HG03108 (cell line): ENCODE results near the gene COX4I2.

ENCODE experiments used
- ATAC-seq: cut with Tn5 transposase; IDR thresholded peaks from one replicate; pipeline ENCODE4 v1.9.1; 2021; ENCODE audit warnings: moderate library complexity; ENCODE audit not compliant: unreplicated experiment

Gene COX4I2

GRCh38 chr20:31675828-31676608 lies 38.3 kb downstream of the COX4I2 start:
- no peak for ATAC-seq

- ATAC-seq: no peak
These were observed 38.9 kb downstream of the COX4I2 start for GRCh38 chr20:31676609-31676989.

- ATAC-seq: no peak
These were observed 40.0 kb downstream of the COX4I2 start for GRCh38 chr20:31677553-31678260.

GRCh38 chr20:31678389-31679356 lies 41.0 kb downstream of the COX4I2 start:
- ATAC-seq: no peak

- ATAC-seq: no peak
These were observed 41.9 kb downstream of the COX4I2 start for GRCh38 chr20:31679357-31680285.

DNA sequence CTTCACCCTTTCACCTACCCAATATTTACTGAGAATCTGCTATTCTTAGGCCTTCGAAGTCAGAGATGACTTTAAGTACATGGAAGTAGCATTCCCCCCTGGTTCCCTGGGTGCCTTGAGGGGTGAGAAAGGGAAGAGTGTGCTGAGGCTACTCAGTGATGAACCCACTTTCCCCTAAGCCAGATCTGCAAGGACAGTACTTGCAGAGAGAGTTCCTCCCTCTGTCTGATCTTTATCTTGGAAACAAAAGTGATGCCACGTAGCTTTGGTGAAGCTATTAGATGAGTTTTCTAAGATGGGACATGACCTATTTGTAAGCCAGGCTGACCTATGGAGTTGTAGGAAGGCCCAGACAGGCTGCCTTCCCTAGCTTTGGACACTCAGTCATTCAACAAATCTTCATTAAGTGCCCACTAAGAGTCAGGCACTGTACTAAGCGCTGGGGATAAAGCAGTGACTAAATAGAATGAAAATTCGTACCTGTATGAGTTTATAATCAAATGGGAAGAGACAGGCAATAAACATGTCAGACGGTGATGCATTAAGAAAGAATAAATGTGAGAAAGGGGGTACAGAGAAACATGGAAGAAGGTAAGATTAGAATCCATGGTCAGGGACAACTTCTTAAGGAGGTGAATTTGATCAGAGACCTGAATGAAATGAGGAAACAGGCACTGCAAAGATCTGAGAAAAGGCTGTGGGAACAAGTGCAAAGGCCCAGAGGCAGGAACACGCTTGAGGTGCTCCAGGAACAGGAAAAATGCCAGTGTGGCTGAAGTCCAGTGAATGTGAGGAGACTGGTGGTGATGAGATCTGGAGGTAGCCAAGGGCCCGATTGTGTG lies 42.8 kb downstream of the COX4I2 start:
- no peak for ATAC-seq

- no peak for ATAC-seq
These were observed 43.5 kb downstream of the COX4I2 start for GRCh38 chr20:31681128-31681727.

DNA sequence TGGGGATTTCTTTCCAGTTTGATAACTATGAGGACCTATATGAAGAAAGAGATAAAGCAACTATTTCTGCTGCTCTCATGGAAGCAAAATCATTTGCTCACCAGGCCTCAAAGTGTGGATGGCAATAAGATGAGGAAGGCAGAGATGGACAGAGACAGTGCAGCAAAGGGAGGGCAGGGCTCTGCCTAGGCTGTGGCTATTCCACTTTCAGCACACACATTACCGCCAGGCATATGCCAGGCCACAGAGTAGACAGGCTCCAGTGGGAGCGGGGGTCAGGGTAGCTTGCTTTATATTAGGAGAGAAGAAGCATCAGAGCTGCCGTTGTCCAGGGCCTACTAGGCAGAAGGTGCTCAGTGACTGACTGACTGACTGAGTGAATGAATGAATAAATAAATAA lies 44.1 kb downstream of the COX4I2 start:
- no peak for ATAC-seq

DNA sequence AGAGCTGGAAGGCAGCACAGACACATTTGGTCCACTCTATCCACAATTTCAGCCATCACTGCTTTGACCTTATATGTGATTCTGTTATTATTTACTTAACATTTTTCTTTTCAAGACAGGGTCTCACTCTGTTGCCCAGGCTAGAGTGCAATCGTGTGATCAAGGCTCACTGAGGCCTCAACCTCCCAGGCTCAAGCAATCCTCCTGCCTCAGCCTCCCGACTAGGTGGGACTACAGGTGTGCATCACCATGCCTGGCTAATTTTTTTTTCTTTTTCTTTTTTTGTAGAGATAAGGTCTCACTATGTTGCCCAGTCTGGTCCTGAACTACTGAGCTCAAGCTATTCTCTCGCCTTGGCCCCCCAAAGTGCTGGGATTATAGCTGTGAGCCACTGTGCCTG lies 44.6 kb downstream of the COX4I2 start:
- no peak for ATAC-seq

- no peak for ATAC-seq
These were observed 45.2 kb downstream of the COX4I2 start for GRCh38 chr20:31682927-31683326.

DNA sequence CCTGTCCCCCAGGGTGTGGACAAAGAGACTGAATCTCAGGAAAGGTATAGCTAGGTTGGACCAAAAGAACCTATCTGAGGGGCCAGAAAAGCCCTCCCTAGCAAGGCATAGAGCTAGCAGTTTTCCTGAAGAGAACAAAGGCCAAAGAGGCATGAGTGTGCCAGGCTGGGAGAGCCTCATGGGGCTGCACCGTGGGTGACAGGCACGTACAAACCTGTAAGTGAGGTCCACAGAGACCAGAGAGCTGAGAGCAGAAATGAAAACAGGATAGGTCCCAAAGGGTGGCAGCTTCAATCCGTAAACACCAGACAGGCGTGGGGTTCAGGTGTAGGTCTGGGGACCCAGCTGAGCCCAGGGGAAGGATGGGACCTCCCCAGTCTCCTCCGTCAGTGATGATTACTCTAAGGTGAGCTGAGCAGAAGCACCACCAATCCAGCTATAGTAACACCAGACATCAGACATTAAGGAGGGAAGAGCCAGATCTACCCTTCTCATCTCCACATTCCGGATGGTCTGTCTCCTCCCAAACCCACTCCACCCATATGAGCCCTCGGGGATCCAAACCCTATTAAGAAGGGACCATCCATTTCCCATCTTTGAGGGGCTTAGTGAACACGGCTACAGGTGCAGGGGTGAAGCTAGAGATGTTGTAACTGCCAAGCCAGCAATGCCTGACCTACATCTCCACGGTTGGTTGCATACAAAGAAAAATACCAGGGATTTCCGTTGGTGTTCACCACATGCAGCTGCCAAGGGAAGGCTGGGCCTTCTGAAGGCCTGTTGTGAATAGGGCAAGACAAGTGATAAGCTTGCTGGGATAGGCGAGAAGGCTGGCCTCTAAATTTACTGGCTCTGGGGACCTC lies 46.7 kb downstream of the COX4I2 start:
- no peak for ATAC-seq

DNA sequence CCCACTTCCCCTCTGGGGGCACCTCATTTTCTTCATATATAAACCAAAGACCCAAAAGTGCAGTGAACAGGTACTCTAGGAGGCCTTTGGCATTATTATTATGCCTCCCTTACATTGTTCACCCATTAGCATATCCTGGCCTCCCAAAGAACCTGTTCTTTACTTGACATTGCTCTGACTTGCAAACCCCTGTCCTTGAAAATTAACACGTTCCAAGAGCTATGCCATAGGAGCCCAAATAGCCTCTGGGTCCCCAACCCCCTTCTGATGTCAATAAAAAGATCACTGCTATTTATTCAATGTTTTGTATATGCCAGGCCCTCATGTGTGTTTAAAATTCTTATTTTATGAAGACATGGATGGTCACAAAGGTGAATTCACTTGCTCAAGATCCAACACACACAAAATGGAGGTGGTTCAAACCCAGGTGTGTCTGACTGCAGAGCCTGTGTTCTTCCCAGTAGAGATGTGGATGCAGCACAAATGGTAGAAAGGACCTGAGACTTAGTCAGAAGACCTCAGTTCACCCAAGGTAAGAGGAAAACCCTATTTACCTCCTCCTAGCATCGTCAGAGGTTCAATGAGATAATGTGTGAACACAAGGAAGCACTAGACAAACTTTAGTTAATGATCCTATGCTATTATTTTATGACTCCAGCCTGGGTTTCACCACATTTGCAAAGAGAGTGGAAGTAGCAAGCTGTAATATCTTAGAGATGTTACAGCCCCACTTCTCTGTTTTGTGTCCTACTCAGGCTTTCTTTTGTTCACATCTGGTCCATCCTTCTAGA lies 48.3 kb downstream of the COX4I2 start:
- ATAC-seq: no peak

DNA sequence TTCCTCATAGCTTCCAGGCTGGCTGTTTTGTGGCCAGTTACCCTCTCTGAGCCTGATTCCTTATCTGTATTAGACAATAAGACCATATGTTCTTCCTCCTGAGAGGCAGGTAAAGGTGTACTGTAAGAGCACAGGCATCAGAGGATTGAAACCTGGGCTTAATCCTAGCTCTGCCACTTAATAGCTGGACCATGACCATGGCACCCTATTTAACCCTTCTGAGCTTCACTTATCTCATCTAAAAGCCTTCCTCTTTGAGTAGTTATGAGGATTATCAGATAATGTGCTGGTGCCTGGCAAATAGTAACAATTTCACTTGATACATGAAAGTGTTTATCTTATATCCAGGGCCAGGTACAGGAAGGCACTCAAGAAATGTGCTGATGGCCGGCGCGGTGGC lies 50.1 kb downstream of the COX4I2 start:
- no peak for ATAC-seq

DNA sequence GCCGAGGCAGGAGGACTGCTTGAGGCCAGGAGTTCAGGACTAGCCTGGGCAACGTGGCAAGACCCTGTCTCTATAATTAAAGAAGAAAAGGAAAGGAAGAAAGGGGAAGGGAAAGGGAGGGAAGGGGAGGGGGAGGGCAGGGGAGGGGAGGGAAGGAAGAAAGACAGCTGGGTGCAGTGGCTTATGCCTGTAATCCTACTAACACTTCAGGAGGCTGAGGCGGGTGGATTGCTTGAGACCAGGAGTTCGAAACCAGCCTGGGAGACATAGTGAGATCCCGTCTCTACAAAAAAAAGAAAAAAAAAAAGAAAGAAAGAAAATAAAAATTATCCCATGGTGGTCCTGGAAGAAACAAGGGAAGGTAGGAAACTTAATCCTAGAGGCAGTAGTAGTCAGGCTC lies 51.4 kb downstream of the COX4I2 start:
- ATAC-seq: no peak

DNA sequence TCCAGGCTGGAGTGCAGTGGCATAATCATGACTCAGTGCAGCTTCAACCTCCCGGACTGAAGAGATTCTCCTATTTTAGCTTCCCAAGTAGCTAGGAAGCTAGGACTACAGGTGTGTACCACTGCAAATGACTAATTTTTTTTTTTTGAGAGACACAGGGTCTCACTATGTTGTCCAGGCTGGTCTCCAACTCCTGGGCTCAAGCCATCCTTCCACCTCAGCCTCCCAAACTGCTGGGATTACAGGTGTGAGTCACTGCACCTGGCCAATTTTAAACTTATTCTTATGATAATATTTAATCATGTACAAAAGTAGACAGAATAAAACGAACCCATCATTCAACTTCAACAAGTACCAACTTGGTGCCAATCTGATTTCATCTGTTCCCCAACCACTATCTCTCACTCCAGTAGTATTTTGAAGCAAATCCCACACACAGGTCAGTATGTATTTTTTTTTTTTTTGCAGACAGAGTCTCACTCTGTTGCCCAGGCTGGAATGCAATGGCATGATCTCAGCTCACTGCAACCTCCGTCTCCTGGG lies 52.5 kb downstream of the COX4I2 start:
- no peak for ATAC-seq

DNA sequence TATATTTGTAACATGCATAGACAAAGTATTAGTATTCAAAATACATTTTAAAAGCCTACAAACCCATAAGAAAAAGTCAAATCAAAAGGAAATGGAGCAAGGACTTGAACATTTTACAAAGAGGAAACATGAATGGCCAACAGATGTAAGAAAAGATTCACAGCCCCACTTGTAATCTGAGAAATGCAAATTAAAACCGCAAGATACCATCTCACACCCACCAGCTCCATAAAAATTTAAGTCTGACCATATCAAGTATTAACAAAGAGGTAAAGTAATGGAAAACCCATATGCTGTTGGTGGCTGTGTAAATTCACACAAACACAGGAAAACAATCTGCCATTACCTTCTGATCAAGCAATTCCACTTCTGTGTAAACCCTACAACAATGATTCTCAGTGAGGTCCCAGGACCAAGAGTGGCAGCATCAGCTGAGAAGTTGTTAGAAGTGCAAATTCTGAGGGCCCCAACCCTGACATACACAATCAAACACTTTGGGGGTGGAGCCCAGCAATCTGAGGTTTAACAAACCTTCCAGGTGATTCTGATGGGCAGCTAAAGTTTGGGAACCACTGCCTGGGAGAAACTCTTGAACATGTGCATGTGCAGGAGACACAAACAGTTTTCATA lies 54.0 kb downstream of the COX4I2 start:
- no peak for ATAC-seq

GRCh38 chr20:31693402-31693801 lies 55.7 kb downstream of the COX4I2 start:
- ATAC-seq: no peak
